HepG2 (cell line): Measurements from ENCODE around the gene SNHG17. TPM values are rescaled to one million over a fixed set of nuclear protein-coding genes. Genes with fewer than 3 reads are reported as not detected.

Experiments
- CBFB ChIP-seq: sonication (generic); formaldehyde crosslinking; IDR thresholded peaks from 2 replicates; pipeline ENCODE4 v1.4.0; 2020; ENCODE audit warnings: missing genetic modification reagents
- ETV6 ChIP-seq: sonication (generic); formaldehyde crosslinking; conservative IDR thresholded peaks from 2 replicates; pipeline ENCODE4 v1.4.0; 2020; ENCODE audit warnings: missing genetic modification reagents
- KMT2B ChIP-seq: IDR thresholded peaks from 2 replicates; pipeline ENCODE4 v1.6.1; 2016; ENCODE audit warnings: missing genetic modification reagents, missing compliant biosample characterization
- NR2F2 ChIP-seq: IDR thresholded peaks from 2 replicates; pipeline ENCODE4 v1.6.1; 2012; ENCODE audit warnings: low read depth, inconsistent platforms, borderline replicate concordance
- SP2 ChIP-seq: sonication (generic); formaldehyde crosslinking; IDR thresholded peaks from 2 replicates; pipeline ENCODE4 v1.5.1; 2020; ENCODE audit warnings: mild to moderate bottlenecking, missing genetic modification reagents
- ZBTB43 ChIP-seq: sonication (generic); formaldehyde crosslinking; conservative IDR thresholded peaks from 2 replicates; pipeline ENCODE4 v1.4.0; 2020; ENCODE audit warnings: missing genetic modification reagents
- ZNF17 ChIP-seq: sonication (generic); formaldehyde crosslinking; IDR thresholded peaks from 2 replicates; pipeline ENCODE4 v1.5.0; 2020; ENCODE audit warnings: mild to moderate bottlenecking, missing genetic modification reagents
- ZNF234 ChIP-seq: sonication (generic); formaldehyde crosslinking; conservative IDR thresholded peaks from 2 replicates; pipeline ENCODE4 v1.5.1; 2020; ENCODE audit warnings: mild to moderate bottlenecking, missing genetic modification reagents
- ZNF275 ChIP-seq: sonication (generic); formaldehyde crosslinking; IDR thresholded peaks from 2 replicates; pipeline ENCODE4 v1.8.0; 2022; ENCODE audit warnings: missing genetic modification reagents, mild to moderate bottlenecking, inconsistent platforms, borderline replicate concordance
- ZNF282 ChIP-seq: fragments of 450-650 bp; IDR thresholded peaks from 2 replicates; pipeline ENCODE4 v1.6.1; 2018; ENCODE audit not compliant: partially characterized antibody
- ZNF451 ChIP-seq: sonication (generic); formaldehyde crosslinking; IDR thresholded peaks from 2 replicates; pipeline ENCODE4 v1.5.0; 2020; ENCODE audit warnings: mild to moderate bottlenecking, missing genetic modification reagents
- ZNF672 ChIP-seq: sonication (generic); formaldehyde crosslinking; IDR thresholded peaks from 2 replicates; pipeline ENCODE4 v1.8.1; 2022; ENCODE audit warnings: missing genetic modification reagents
- ZNF790 ChIP-seq: sonication (generic); formaldehyde crosslinking; IDR thresholded peaks from 2 replicates; pipeline ENCODE4 v1.8.0; 2022; ENCODE audit warnings: missing genetic modification reagents, mild to moderate bottlenecking, borderline replicate concordance
- ZSCAN22 ChIP-seq: sonication (generic); formaldehyde crosslinking; IDR thresholded peaks from 2 replicates; pipeline ENCODE4 v1.4.0; 2020; ENCODE audit warnings: mild to moderate bottlenecking, missing genetic modification reagents
- polyA plus RNA-seq, 8 experiments: library from polyadenylated mRNA; depleted of rRNA in 3 of 8; stranded (reverse) in 7 of 8; unstranded in 1 of 8; fragments of >200 nt; fragmentation: Illumina TruSeq in 4 of 8; extraction: Trizol in 4 of 8; gene quantifications; 2 replicates each; pipeline versions ENCODE4 v1.2.1 to v1.2.3, GENCODE V29; 2011 to 2016; ENCODE audit warnings: low read depth in 4 of 8, missing spikeins in 1 of 8, mixed read lengths in 1 of 8; ENCODE audit not compliant: insufficient read depth in 1 of 8
- total RNA-seq, 5 experiments: library from RNA; depleted of rRNA; stranded (reverse); fragments of >200 nt; fragmentation: Illumina TruSeq; extraction: Trizol; gene quantifications; 2 replicates each; pipeline ENCODE4 v1.2.3, GENCODE V29; 2016; ENCODE audit warnings: low read depth in 1 of 5
- TF ChIP-seq, protein P1 (sequence below): sonication (generic); formaldehyde crosslinking; IDR thresholded peaks from 2 replicates; pipeline ENCODE4 v1.4.0; 2020; ENCODE audit warnings: missing genetic modification reagents
- TF ChIP-seq, protein P2 (sequence below): sonication (generic); formaldehyde crosslinking; IDR thresholded peaks from 2 replicates; pipeline ENCODE4 v1.4.0; 2020; ENCODE audit warnings: missing genetic modification reagents
- TF ChIP-seq, protein P3 (sequence below): sonication (generic); formaldehyde crosslinking; IDR thresholded peaks from 2 replicates; pipeline ENCODE4 v1.4.0; 2020; ENCODE audit warnings: missing genetic modification reagents
- TF ChIP-seq, protein P4 (sequence below): sonication (generic); formaldehyde crosslinking; IDR thresholded peaks from 2 replicates; pipeline ENCODE4 v1.4.0; 2020; ENCODE audit warnings: missing genetic modification reagents
- TF ChIP-seq, protein P5 (sequence below): IDR thresholded peaks from 2 replicates; pipeline ENCODE4 v1.6.1; 2016; ENCODE audit warnings: mild to moderate bottlenecking, missing biosample characterization, missing genetic modification reagents

The SNHG17 gene
- total and polyA plus RNA-seq, 2 of the 13 experiments (the other 11 are each of a cell fraction or from before 2014, with no cell fraction given): 26.2 to 41.2 TPM

GRCh38 chr20:38446441-38447209 is 11.5 kb upstream of the SNHG17 start (continued):
- TF ChIP-seq ZNF17: peak; percentile 75; the same call in 1 of the 2 replicates
- TF ChIP-seq, protein P1, sequence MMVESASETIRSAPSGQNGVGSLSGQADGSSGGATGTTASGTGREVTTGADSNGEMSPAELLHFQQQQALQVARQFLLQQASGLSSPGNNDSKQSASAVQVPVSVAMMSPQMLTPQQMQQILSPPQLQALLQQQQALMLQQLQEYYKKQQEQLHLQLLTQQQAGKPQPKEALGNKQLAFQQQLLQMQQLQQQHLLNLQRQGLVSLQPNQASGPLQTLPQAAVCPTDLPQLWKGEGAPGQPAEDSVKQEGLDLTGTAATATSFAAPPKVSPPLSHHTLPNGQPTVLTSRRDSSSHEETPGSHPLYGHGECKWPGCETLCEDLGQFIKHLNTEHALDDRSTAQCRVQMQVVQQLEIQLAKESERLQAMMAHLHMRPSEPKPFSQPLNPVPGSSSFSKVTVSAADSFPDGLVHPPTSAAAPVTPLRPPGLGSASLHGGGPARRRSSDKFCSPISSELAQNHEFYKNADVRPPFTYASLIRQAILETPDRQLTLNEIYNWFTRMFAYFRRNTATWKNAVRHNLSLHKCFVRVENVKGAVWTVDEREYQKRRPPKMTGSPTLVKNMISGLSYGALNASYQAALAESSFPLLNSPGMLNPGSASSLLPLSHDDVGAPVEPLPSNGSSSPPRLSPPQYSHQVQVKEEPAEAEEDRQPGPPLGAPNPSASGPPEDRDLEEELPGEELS (CRISPR knock-in tag): peak; percentile 81
- no peak for TF ChIP-seq ZNF282
- TF ChIP-seq ZNF234 (CRISPR knock-in tag): no peak; the same call in 1 of the 2 replicates
- peak; percentile 36 for TF ChIP-seq ZSCAN22 (CRISPR knock-in tag)
- peak; percentile 91; the same call in 1 of the 2 replicates for TF ChIP-seq ZNF790
- peak; percentile 97 for TF ChIP-seq ZNF451 (CRISPR knock-in tag)
- TF ChIP-seq NR2F2: peak; percentile 62; the same call in 1 of the 2 replicates
- peak; percentile 98 for TF ChIP-seq CBFB (CRISPR knock-in tag)
- TF ChIP-seq, protein P2, sequence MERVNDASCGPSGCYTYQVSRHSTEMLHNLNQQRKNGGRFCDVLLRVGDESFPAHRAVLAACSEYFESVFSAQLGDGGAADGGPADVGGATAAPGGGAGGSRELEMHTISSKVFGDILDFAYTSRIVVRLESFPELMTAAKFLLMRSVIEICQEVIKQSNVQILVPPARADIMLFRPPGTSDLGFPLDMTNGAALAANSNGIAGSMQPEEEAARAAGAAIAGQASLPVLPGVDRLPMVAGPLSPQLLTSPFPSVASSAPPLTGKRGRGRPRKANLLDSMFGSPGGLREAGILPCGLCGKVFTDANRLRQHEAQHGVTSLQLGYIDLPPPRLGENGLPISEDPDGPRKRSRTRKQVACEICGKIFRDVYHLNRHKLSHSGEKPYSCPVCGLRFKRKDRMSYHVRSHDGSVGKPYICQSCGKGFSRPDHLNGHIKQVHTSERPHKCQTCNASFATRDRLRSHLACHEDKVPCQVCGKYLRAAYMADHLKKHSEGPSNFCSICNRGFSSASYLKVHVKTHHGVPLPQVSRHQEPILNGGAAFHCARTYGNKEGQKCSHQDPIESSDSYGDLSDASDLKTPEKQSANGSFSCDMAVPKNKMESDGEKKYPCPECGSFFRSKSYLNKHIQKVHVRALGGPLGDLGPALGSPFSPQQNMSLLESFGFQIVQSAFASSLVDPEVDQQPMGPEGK: peak; percentile 93
- TF ChIP-seq KMT2B (CRISPR knock-in tag): peak; percentile 99
- peak; percentile 76; the same call in 1 of the 2 replicates for TF ChIP-seq ZBTB43 (CRISPR knock-in tag)
- peak; percentile 97 for TF ChIP-seq ZNF275 (CRISPR knock-in tag)
- no peak for TF ChIP-seq ZNF672 (CRISPR knock-in tag)
- peak; percentile 63 for TF ChIP-seq SP2
- peak; percentile 98 for TF ChIP-seq ETV6 (CRISPR knock-in tag)
- TF ChIP-seq, protein P3, sequence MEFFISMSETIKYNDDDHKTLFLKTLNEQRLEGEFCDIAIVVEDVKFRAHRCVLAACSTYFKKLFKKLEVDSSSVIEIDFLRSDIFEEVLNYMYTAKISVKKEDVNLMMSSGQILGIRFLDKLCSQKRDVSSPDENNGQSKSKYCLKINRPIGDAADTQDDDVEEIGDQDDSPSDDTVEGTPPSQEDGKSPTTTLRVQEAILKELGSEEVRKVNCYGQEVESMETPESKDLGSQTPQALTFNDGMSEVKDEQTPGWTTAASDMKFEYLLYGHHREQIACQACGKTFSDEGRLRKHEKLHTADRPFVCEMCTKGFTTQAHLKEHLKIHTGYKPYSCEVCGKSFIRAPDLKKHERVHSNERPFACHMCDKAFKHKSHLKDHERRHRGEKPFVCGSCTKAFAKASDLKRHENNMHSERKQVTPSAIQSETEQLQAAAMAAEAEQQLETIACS (CRISPR knock-in tag): 0 out of 2 replicates have a peak, but pooled peaks have one; percentile 16
- TF ChIP-seq, protein P4, sequence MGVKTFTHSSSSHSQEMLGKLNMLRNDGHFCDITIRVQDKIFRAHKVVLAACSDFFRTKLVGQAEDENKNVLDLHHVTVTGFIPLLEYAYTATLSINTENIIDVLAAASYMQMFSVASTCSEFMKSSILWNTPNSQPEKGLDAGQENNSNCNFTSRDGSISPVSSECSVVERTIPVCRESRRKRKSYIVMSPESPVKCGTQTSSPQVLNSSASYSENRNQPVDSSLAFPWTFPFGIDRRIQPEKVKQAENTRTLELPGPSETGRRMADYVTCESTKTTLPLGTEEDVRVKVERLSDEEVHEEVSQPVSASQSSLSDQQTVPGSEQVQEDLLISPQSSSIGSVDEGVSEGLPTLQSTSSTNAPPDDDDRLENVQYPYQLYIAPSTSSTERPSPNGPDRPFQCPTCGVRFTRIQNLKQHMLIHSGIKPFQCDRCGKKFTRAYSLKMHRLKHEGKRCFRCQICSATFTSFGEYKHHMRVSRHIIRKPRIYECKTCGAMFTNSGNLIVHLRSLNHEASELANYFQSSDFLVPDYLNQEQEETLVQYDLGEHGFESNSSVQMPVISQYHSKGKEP (CRISPR knock-in tag): peak; percentile 94
- TF ChIP-seq, protein P5, sequence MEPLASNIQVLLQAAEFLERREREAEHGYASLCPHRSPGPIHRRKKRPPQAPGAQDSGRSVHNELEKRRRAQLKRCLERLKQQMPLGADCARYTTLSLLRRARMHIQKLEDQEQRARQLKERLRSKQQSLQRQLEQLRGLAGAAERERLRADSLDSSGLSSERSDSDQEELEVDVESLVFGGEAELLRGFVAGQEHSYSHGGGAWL (CRISPR knock-in tag): peak; percentile 97
